Prostate gland (tissue), 2 donors: ENCODE data around the gene TRAF2.

ENCODE experiments used
- POLR2A ChIP-seq: fragments of 450-650 bp; IDR thresholded peaks from one replicate; pipeline ENCODE4 v1.6.1; 2016; ENCODE audit warnings: antibody characterized with exemption, mild to moderate bottlenecking
- TF ChIP-seq, protein P1 (sequence below), 4 experiments: fragments of 200-600 bp in 2 of 4; fragments of 450-650 bp in 2 of 4; sonication (generic) in 2 of 4; IDR thresholded peaks; 1 replicate in 3 of 4; 2 replicates in 1 of 4; pipeline ENCODE4 v1.5.1; 2016 to 2019; ENCODE audit warnings: antibody characterized with exemption in 4 of 4, mild to moderate bottlenecking in 2 of 4, moderate library complexity in 2 of 4

DNA sequence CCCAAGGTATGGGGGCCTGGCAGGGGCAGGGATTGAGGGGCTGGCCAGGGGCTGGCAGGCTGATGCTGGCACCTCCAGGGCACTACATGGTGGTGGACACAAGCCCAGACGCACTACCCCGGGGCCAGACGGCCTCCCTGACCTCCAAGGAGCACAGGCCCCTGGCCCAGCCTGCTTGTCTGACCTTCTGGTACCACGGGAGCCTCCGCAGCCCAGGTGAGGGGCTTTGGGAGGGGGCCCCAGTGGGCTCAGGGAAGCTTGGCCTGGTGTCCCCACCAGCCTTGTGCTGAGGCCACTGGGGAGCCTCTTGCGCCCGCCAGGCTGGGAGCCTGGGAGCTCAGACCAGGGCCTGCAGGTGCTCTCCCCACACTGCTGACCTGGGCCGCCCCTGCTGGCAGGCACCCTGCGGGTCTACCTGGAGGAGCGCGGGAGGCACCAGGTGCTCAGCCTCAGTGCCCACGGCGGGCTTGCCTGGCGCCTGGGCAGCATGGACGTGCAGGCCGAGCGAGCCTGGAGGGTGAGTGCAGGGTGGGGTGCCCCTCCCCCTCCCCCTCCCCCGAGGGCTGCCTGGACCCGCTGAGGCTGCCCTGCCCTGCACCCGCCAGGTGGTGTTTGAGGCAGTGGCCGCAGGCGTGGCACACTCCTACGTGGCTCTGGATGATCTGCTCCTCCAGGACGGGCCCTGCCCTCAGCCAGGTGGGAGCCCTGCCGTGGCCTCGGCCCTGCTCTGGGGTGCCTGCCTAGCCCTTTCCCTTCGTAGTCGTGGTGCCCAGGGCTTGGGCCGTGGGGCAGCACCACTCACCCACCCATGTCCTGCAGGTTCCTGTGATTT is 28.5 kb upstream of the TRAF2 start:
- TF ChIP-seq, protein P1, sequence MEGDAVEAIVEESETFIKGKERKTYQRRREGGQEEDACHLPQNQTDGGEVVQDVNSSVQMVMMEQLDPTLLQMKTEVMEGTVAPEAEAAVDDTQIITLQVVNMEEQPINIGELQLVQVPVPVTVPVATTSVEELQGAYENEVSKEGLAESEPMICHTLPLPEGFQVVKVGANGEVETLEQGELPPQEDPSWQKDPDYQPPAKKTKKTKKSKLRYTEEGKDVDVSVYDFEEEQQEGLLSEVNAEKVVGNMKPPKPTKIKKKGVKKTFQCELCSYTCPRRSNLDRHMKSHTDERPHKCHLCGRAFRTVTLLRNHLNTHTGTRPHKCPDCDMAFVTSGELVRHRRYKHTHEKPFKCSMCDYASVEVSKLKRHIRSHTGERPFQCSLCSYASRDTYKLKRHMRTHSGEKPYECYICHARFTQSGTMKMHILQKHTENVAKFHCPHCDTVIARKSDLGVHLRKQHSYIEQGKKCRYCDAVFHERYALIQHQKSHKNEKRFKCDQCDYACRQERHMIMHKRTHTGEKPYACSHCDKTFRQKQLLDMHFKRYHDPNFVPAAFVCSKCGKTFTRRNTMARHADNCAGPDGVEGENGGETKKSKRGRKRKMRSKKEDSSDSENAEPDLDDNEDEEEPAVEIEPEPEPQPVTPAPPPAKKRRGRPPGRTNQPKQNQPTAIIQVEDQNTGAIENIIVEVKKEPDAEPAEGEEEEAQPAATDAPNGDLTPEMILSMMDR (IDR thresholded peaks at IDR 0.05) = no peak
- TF ChIP-seq POLR2A = no peak
